Measurements from ENCODE around the gene CENPS. TPM values are rescaled to one million over a fixed set of nuclear protein-coding genes. Genes with fewer than 3 reads are reported as not detected.

The CENPS gene
- total and polyA plus RNA-seq, 2 donors (not counting 1 experiment from before 2014, with no cell fraction given), result 3.1 to 10.9 TPM

- Mint-ChIP-seq H3K4me1 (peaks cover 30% of the 10 kb centered on the region), H3K9me3 (ENCODE audit: insufficient read depth) (no peaks in the 10 kb centered on the region), H3K27ac (peak overlapping the region; percentile 99), H3K4me3 (peak overlapping the region; percentile 96), H3K27me3 (no peaks in the 10 kb centered on the region)
- intact Hi-C loops (cut with micrococcal nuclease), result no loop called here
- Histone ChIP-seq H3K9me3 (ENCODE audit: control extremely low read depth in 1 of 3, control insufficient read depth in 2 of 3, insufficient read depth in 1 of 3, low read length in 2 of 3) (peaks cover 0 to 3% (median 0%) of the 10 kb centered on the region in 3 donors), H3K79me2 (ENCODE audit: control insufficient read depth, insufficient read depth, low read length) (peaks cover 10% of the 10 kb centered on the region), H3K27me3 (replicated peaks in 1 of 4; ENCODE audit: control extremely low read depth in 1 of 4, control insufficient read depth in 3 of 4, insufficient read depth in 4 of 4, low read length in 3 of 4) (no peaks in the 10 kb centered on the region), H3K4me1 (ENCODE audit: control insufficient read depth in 2 of 2, insufficient read depth in 2 of 2, low read length in 2 of 2) (peaks cover 11 to 30% of the 10 kb centered on the region in 2 donors), H3K9ac (ENCODE audit: low read length) (peak overlapping the region; percentile 97), H3K4me3 (ENCODE audit: control extremely low read depth in 1 of 5, extremely low read depth in 1 of 5, insufficient read depth in 1 of 5, low read depth in 2 of 5, low read length in 4 of 5) (peak overlapping the region in 4 of 5 experiments; percentile 69 to 98 (median 90)), H2AFZ (ENCODE audit: insufficient read depth, low read depth, low read length, poor library complexity, severe bottlenecking) (peak overlapping the region; percentile 95), H3K4me2 (replicated peaks; ENCODE audit: low read depth, low read length, poor library complexity, severe bottlenecking) (peak overlapping the region; percentile 99), H3K36me3 (replicated peaks in 1 of 2; ENCODE audit: control extremely low read depth in 1 of 2, control insufficient read depth in 1 of 2, extremely low read depth in 1 of 2, insufficient read depth in 2 of 2, low read length in 1 of 2) (no peaks in the 10 kb centered on the region), H3K27ac (ENCODE audit: low read length in 2 of 2) (peak overlapping the region; percentile 82 to 95), H4K20me1 (ENCODE audit: control insufficient read depth, insufficient read depth, low read length, poor library complexity, severe bottlenecking) (no peaks in the 10 kb centered on the region)
- TF ChIP-seq EZH2 (IDR thresholded peaks at IDR 0.05; ENCODE audit: borderline replicate concordance, insufficient read depth, low read depth, low read length, poor library complexity, severe bottlenecking) (no peak), CTCF (IDR thresholded peaks at IDR 0.05) (no peak)
- WGBS (ENCODE audit: insufficient coverage), result 24% methylated on average over 28 of the region's 30 CpGs
- ATAC-seq (ENCODE audit: low read depth) (no peak), DNase-seq (no peak)
- ChIA-PET POLR2A (interaction anchor here (1.5 to 2.2 kb wide), 2 partner anchors 221 to 398 kb away, joined by 3 to 7 read pairs; partner anchors contain the start of genes KIF1B and UBE4B), CTCF (interaction anchor here (0.9 to 3.3 kb wide), 9 partner anchors 32 to 563 kb away, joined by 3 to 51 read pairs (median 5); partner anchors contain the start of genes KIF1B, PGD and UBE4B)
Observed at GRCh38 chr1:10431070-10431730, 967 bp downstream of the CENPS start.

Data from B cell (primary cell).